Heart left ventricle (tissue), 13 donors: ENCODE results near the gene SOX6.

ENCODE experiments used
- POLR2A ChIP-seq, 2 donors: fragments of 450-650 bp; IDR thresholded peaks; one replicate each; pipeline ENCODE4 v1.6.1; 2017; ENCODE audit warnings: antibody characterized with exemption in 2 of 2, mild to moderate bottlenecking in 2 of 2, moderate library complexity in 2 of 2
- TF ChIP-seq, protein P1 (sequence below), 12 donors: fragments of 200-600 bp; sonication (generic) in 4 of 12; IDR thresholded peaks; one replicate each; pipeline versions ENCODE4 v1.5.0 to v1.8.0; 2018 to 2022; ENCODE audit warnings: antibody characterized with exemption in 12 of 12, mild to moderate bottlenecking in 5 of 12
- donor health status: ischemic (EF 13 %, LVEDD 7.1; RV severe dilation, severe dysfunction).
- donor health status: DM: no; HTN: yes; CAD: no.
- donor health status: DM: no; HTN: no; CAD: no.
- donor health status: ischemic (EF 25% LVEDD 6.9; RV normal size, moderate dysfunction).
- donor health status: ischemic (EF 25% LVEDD 5.7; RV mildly dilated, moderate dysfunction).
- donor health status: ischemic (EF 35%, LVEDD 5.7; RV mildly dilated, moderate dysfunction).
- donor health status: nonischemic (EF 11% LVEDD 7.7; RV severe dilation, severe dysfunction).
- donor health status: DM: yes; HTN: yes; CAD: no.
- donor health status: PGD.
- donor health status: ischemic (EF 29% LVEDD 5.4; RV normal size, mild dysfunction).
- donor health status: nonischemic (EF 23%, LVEDD 6.1; RV moderate dilation, normal function).

DNA sequence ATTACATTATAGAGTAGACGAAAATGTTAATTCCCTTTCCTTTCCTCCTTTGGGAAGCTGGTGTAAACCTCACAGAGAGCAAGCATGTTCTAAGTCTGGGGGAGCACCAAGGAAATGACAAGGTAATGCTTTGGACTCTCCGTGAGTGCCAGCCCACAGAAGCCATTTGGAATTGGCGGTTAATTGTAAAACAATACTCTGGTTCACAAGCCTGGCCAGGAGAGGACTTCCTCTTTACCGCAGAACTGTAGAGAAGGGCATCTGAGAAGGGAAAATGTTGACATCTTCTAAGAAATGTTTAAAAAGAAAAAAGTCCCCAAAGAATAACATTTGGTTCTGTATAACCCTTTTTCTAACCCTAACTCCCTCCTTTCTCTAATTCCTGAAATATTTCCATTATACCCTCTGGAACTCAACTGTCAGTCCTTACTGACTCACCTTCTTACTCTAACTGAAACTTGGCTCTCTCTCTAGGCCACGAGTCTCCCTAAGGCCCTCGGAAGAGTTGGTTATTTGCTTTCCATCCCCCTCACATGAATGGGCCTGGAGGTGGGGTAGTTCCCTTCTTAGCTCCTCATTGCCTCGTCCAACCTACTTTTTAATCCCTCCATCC lies 379.8 kb downstream of the SOX6 start:
- no peak for TF ChIP-seq POLR2A (IDR thresholded peaks at IDR 0.05)
- TF ChIP-seq, protein P1, sequence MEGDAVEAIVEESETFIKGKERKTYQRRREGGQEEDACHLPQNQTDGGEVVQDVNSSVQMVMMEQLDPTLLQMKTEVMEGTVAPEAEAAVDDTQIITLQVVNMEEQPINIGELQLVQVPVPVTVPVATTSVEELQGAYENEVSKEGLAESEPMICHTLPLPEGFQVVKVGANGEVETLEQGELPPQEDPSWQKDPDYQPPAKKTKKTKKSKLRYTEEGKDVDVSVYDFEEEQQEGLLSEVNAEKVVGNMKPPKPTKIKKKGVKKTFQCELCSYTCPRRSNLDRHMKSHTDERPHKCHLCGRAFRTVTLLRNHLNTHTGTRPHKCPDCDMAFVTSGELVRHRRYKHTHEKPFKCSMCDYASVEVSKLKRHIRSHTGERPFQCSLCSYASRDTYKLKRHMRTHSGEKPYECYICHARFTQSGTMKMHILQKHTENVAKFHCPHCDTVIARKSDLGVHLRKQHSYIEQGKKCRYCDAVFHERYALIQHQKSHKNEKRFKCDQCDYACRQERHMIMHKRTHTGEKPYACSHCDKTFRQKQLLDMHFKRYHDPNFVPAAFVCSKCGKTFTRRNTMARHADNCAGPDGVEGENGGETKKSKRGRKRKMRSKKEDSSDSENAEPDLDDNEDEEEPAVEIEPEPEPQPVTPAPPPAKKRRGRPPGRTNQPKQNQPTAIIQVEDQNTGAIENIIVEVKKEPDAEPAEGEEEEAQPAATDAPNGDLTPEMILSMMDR (IDR thresholded peaks at IDR 0.05): no peak
